Left cardiac atrium (tissue), 4 donors: ENCODE data around the gene HOXB4. TPM values are rescaled to one million over a fixed set of nuclear protein-coding genes. Genes with fewer than 3 reads are reported as not detected.

ENCODE experiments used
- ATAC-seq, 2 donors: fragments of 200-7000 bp; cut with Tn5 transposase; one replicate each; pipeline ENCODE4 v1.9.1; 2020; ENCODE audit warnings: mild to moderate bottlenecking in 2 of 2, moderate library complexity in 2 of 2
- DNase-seq: peaks from one replicate; pipeline ENCODE4 v3.0.0-alpha.2; 2020
- intact Hi-C, 2 donors: fragments of 100-400 bp; cut with DNase I; formaldehyde crosslinking; loops; one replicate each; pipeline versions ENCODE4 v1.14.1 to v1.15.1; 2022 to 2023
- total RNA-seq, 2 donors: library from RNA; stranded (reverse); fragmentation: NEBNext Ultra II Directional; extraction: Animal tissue kit (Norgen Biotek cat#: 25700); gene quantifications; one replicate each; pipeline ENCODE4 v1.2.1, GENCODE V29; 2021
- donor health status: DM: no; HTN: yes; CAD: no.
- donor health status: DM: no; HTN: yes; CAD: no; lungs with severe emphysema.
- donor health status: DM: yes; HTN: yes; CAD: no.
- donor health status: Dilated cardiomyopathy.

The HOXB4 gene
- total RNA-seq, 2 donors from 2014 or later, result 0.31 to 1.6 TPM

- intact Hi-C loops, result no loop called here
- no peak for DNase-seq
- ATAC-seq, result no peak
Observed at GRCh38 chr17:48579471-48579759, 1.3 kb upstream of the HOXB4 start.

- ATAC-seq (peak; percentile 5 to 13), DNase-seq (no peak)
- intact Hi-C loops, result no loop called here
Observed at GRCh38 chr17:48578616-48579470, 693 bp upstream of the HOXB4 start.

- DNase-seq, result no peak
- intact Hi-C loops, result no loop called here
- ATAC-seq, result peak; percentile 3 to 36
Observed at GRCh38 chr17:48577330-48577945, 712 bp downstream of the HOXB4 start.

GRCh38 chr17:48576479-48577309 lies 1.5 kb downstream of the HOXB4 start:
- intact Hi-C loops, result no loop called here

GRCh38 chr17:48575673-48576478 lies 2.3 kb downstream of the HOXB4 start:
- no peak for ATAC-seq
- DNase-seq, result no peak
- intact Hi-C loops, result no loop called here

More at GRCh38 chr17:48576479-48577309, 1.5 kb downstream of the HOXB4 start:
- DNase-seq, result no peak
- ATAC-seq, result peak; percentile 33 to 78

GRCh38 chr17:48575066-48575582 lies 3.0 kb downstream of the HOXB4 start:
- intact Hi-C loops, result no loop called here
- DNase-seq (no peak), ATAC-seq (no peak)

GRCh38 chr17:48574505-48575065 lies 3.6 kb downstream of the HOXB4 start:
- intact Hi-C loops, result no loop called here
- ATAC-seq, result no peak
- DNase-seq, result no peak

GRCh38 chr17:48571826-48572417 lies 6.2 kb downstream of the HOXB4 start:
- DNase-seq, result no peak
- intact Hi-C loops, result no loop called here

GRCh38 chr17:48571024-48571818 lies 6.9 kb downstream of the HOXB4 start:
- ATAC-seq, result no peak

More at GRCh38 chr17:48571826-48572417, 6.2 kb downstream of the HOXB4 start:
- no peak for ATAC-seq

GRCh38 chr17:48570325-48571023 lies 7.7 kb downstream of the HOXB4 start:
- intact Hi-C loops, result no loop called here
- ATAC-seq (no peak), DNase-seq (no peak)

More at GRCh38 chr17:48571024-48571818, 6.9 kb downstream of the HOXB4 start:
- intact Hi-C loops, result no loop called here
- DNase-seq, result no peak

- ATAC-seq, result no peak
- intact Hi-C loops, result no loop called here
- DNase-seq, result no peak
Observed at GRCh38 chr17:48569674-48570324, 8.4 kb downstream of the HOXB4 start.

GRCh38 chr17:48569240-48569582 lies 8.9 kb downstream of the HOXB4 start:
- ATAC-seq (no peak), DNase-seq (no peak)
- intact Hi-C loops, result no loop called here

GRCh38 chr17:48568499-48569239 lies 9.5 kb downstream of the HOXB4 start:
- ATAC-seq, result no peak
- no peak for DNase-seq
- intact Hi-C loops, result no loop called here

GRCh38 chr17:48567646-48568354 lies 10.3 kb downstream of the HOXB4 start:
- intact Hi-C loops, result no loop called here
- DNase-seq (no peak), ATAC-seq (no peak)

GRCh38 chr17:48567209-48567608 lies 10.9 kb downstream of the HOXB4 start:
- DNase-seq (no peak), ATAC-seq (no peak)
- intact Hi-C loops, result no loop called here
